ENCODE data around the gene GP1BB.

The GP1BB gene

GRCh38 chr22:19742160-19743066 is 19.1 kb downstream of the GP1BB start:
- no peak for DNase-seq

- DNase-seq, result no peak
Measured at GRCh38 chr22:19743081-19743480, 19.7 kb downstream of the GP1BB start.

GRCh38 chr22:19743651-19744050 is 20.3 kb downstream of the GP1BB start:
- DNase-seq, result no peak

DNA sequence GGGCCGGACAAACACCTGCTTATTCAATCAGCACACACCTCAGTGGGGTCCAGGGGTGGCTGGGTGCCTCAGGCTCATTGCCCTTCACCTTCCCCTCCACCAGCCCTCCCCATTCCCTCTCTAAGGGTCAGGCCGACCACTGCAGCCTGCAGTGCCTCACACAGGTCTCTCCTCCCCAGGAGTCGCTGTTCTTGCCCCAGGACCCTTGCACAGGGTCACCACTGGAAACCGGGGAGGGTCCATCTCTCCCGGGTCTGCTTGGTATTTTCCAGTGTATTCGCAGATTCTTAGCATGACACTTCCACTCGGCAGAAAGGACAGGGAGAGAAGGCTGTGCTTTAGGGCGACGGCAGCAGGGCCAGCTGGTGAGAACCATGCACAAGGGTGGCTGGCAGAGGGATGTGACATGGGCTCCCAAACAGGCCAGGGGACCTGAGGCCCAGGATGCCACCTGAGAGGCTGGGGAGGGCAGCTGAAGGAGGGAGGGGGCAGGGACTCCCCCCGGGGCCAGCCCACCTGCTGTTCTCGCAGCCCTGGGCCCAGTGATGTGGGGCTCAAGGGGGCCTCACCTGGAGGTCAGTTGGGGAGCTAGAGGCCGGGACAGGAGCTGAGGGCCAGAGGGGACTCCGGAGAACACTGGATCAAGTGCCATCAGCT is 21.1 kb downstream of the GP1BB start:
- no peak for DNase-seq

DNA sequence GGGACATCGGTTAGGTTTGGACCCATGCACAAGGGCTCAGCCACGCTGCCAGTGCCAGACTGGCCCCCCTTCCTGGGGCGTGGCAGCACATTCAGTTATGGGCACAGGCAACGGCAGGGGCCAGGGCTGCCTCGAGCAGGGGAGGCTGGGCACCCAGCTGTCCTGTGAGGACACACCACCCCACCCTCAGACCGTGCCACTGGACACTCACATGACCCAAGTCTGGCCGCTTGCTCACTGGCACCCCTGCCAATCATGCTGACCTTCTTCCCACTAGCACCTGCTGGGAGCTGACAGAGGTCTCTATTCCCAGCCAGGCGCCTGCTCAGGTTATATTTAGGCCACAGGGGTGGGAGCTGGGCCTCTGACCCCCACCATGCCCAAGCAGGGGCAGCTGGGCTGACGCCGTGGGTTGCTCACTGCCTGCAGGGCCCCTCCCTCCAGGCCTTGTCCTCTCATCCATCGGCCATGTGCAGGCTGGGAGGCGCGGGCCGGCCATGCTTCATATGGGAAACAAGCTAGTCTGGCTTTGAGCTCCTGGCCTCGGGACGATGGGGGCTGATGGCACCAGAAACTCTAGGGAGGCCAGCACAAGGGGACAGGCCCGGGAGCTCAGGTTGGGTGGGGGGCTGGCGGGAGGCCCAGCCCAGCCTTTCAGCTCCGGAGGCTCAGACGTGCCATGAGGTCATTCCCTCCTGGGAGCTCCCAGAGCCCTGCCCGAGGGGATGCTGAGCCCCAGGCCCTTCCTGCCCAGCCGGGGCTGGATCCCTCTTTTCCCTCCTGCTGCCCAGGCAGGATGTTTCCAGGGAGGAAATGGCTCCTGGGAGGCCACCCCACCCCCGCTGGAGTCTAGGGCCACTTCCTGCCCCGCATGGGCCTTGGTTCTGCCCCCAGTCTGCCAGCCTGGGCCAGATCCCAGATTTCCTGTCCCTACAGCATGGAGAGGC is 22.1 kb downstream of the GP1BB start:
- no peak for DNase-seq

GRCh38 chr22:19746726-19747125 is 23.4 kb downstream of the GP1BB start:
- no peak for DNase-seq

GRCh38 chr22:19747551-19747950 is 24.2 kb downstream of the GP1BB start:
- no peak for DNase-seq

DNA sequence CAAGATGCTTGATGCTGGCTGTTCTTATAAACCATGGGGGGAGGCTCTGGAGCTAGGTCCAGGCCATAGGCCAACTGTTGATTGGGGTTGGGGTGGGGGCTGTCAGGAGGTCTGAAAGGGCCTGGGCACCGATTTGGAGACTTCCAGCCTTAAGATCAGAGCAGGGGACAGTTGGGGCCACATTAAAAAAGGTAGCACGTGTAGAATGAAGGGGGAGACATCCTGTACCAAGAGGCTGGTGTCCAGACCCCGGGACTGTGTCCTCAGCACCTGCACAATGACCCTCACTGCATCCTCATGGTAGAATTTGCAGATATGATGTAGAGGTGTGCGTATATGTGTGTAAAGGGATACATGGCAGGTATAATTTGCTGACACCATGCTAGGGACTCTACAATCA is 24.8 kb downstream of the GP1BB start:
- DNase-seq, result no peak

DNA sequence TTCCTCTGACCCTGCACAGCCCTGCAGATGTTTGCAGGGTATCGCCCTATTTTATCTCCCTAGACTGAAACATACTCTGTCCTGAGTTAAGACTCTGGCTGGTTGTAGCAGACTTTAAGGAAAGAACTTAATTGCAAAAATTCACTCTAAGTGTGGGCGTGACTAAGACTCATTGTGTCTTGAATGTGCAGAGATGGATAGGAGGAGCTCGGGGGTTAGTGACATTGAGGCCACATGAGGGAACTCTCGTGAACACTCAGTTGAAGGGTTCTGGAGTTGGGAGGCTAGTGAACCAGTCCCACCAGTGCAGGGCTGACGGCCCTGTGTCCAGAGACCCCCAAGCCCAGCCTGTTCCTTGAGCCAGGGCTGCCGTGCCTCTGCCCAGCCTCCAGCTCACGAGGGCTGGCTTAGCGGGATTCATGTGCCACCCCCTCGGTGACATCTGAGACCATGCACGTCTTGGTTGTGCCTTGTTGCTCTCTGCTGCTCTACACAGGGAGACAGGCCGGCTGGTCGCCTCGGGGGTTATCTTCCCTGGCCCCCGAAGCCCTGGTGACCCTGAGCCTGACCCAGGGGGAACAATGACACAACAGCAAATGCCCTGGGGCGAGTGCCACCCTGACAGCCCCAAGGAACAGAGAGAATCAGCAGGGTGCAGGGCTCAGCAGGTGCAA is 25.8 kb downstream of the GP1BB start:
- no peak for DNase-seq

- no peak for DNase-seq
Measured at GRCh38 chr22:19749876-19750275, 26.5 kb downstream of the GP1BB start.

DNA sequence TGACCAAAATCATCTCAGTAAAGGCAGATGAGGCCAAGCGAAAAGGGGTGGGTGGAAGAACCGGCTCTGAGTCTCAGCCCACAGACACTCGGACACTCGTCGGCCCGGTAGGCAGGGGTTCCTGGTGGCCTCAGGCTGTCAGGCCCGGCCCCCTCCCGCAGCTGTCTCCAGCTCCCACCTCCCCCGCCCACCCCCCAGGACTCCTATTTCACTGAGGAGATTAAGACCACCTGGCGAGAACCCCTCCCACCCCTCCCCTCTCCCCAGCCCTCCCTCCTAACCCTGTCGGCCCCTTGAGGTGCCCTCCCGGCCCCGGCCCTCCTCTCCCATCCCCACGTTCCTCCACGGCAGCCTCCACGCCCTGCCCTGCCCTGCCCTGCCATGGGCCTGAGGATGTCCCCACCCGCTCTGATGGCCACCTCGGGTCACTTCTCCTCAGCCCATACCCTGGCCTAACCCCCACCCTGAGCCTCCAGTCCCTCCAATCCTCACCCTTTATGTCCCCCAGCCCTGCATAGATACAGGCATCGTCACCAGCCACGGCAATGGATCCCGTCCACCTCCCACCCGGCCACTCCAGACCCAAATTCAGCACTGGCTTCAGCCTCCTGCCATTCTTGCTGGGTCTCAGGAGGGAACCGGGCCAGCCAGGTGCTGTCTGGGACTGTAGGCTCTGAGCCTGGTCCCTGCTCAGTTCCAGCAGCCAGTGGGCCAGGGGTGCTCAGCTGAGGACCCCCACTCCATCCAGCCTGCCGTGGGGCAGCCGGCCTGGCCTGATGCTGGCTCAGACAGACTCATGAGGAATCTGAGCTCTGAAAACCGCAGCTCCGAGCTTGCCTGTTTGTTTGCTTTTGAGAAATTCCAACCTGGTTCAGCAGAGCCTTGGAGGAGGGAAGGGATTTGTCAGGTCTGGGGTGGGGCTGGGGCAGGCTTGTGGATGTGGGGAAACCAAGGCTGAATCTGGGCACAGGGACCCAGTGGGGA is 27.5 kb downstream of the GP1BB start:
- DNase-seq, result no peak

DNA sequence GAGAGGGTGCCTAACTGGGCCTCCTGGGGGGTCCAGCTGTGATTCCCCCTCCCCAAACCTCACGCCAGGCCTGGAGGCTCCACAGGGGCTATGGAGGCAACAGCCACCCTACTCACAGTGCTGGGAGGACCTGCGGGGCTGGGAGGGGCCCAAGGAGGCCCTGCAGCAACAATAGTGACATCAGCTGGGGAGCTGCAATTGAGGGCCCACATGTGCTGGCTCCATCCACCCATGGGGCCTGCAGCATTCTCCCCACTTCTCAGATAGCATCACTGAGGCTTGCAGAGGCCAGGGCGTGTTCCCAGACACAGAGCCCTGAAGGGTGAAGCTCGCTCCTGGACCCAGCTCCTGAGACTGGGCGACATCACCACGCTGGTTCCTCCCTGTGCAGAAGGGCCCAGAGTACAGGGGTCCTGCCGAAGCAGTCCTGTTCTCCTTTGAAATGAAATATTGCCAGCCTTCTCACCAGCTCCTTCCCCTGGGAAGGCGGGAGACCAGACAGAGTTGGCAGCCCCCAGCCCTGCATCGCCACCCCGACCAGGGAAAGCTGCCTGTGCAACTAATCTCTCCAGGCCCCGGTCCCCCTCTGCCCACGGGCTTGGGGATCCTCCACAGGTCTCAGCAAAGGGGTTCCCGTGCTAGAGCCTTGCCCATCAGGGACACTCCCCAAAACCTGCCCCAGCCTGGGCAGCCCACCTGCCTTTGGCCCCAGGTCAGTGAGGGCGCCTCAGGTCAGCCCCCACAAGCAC is 28.3 kb downstream of the GP1BB start:
- no peak for DNase-seq

DNA sequence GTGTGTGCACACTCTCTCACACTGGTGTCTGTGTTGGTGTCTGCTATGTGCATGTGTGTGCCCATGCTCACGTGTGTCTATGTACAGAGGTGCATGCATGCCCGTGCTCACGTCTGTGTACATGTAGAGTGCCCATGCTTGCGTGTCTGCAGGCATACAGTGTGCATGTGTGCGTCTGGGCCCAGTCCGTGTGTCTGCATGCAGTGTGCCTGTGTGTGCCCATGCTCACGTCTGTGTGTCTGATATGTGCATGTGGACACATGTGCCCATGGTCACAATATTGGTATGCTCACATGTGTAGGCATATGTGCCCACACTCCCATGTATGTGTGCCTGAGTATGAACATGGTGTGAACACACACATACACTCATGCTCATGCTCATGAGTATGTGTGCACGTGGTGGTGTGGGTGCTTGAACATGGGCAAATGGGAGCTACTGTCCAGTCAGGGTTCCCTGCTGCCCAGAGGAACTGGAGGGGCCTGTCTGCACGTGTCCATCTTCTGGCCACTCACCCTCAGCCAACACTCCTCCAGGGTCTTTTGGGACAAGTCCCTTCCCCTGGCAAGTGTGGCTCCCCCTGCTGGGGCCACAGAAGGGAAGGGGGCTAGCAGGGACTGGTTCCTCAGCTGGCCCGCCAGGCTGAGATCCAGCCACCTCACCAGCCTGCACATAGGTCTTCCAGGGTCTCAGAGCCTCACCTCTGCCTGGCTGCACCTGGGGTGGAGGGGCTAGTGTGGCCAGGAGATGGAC is 29.9 kb downstream of the GP1BB start:
- DNase-seq, result no peak

DNA sequence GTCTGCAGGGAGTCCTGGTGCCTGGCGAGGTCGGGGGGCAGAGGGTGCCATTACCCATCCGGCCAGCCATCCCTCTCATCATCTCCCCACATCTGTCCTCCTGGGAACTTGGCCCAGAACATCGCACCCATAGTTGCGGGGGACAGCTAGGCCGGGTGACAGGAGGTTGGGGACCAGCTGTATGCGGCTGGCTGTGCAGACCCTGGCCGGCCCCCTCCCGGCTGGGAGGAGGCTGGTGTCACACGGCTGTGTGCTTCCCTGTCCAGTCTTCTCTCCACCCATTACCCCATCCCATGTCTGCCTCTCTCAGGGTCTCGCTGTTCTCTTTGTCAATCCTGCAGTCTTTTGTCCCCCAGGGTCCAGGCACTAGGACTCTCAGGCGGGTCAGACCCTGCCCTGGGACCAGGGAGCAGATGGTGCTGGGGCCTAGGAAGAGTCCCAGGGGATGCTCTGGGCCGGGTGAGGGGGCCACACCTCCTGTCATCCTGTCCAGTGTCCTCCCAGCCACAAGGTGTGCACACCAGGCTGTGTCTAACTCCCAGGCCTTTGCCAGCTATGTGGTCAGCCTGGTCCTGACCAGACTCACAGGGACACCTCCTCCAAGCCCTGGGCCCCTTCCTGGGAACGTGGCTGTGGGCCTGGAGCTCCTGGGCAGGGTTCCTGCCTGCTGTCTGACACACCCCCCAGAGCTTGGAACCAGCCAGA is 30.8 kb downstream of the GP1BB start:
- DNase-seq, result no peak

GRCh38 chr22:19754701-19755144 is 31.4 kb downstream of the GP1BB start:
- no peak for DNase-seq

- DNase-seq, result no peak
Measured at GRCh38 chr22:19755145-19755710, 31.9 kb downstream of the GP1BB start.

DNA sequence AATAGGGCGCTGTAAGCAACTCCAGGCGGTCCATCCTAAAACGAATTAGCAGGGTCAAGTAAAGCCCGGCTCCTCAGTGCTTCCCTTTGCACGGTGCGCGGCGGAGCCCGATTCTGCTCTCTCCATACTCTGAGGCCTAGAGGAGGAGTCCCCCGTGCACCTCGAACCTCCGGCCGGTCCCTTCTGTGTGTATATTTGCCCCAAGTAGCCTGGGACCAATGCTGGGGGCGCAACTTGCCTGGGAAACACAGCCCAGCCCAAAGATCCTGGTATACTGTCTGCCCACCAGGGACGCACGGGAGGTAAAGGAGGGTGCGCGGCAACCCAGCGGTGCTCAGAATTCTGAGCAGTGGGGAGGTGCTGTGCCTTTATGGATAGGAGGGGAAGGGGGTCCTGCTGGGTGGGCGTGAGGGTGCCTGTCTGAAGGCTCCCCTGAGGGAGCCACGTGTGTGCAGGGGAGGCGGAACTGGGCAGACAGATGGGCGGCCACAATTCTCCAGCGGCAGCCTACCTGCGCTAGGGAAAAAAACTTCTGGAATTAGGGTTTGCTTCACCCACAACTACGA is 32.5 kb downstream of the GP1BB start:
- peak; percentile 16 for DNase-seq

All from CD4-positive, alpha-beta T cell treated with Interleukin-17A for 4 hours (primary cell).